GM12878 (cell line): Measurements from ENCODE around the gene ZBTB48. TPM values are rescaled to one million over a fixed set of nuclear protein-coding genes. Genes with fewer than 3 reads are reported as not detected.

Experiments
- ATAC-seq: fragments of 200-7000 bp; cut with Tn5 transposase; 3 replicates; pipeline ENCODE4 v1.9.1; 2020; ENCODE audit warnings: mild to moderate bottlenecking, moderate library complexity
- BruUV-seq: library from RNA; stranded (reverse); fragments of 400-500 nt; replicated peaks from 2 replicates; lab custom pipeline; 2021; lab: Mats Ljungman, UMichigan
- CTCF ChIA-PET: fragments of 300-600 bp; sonication (Branson Sonifier 250); formaldehyde crosslinking; extraction: SDS; loops from one replicate; lab custom pipeline; 2021; ENCODE audit warnings: inconsistent platforms; lab: Yijun Ruan, JAX
- POLR2A ChIA-PET: fragments of 350-600 bp; formaldehyde crosslinking; extraction: SDS; loops from one replicate; lab custom pipeline; 2021; ENCODE audit warnings: inconsistent platforms; lab: Charles Lee
- RAD21 ChIA-PET: fragments of 300-600 bp; sonication (Branson Sonifier 250); formaldehyde crosslinking; loops from one replicate; lab custom pipeline; 2023; ENCODE audit warnings: antibody characterized with exemption; ENCODE audit not compliant: unreplicated experiment; lab: Charles Lee
- SMC1A ChIA-PET: fragments of 300-600 bp; sonication (Branson Sonifier 250); formaldehyde crosslinking; loops from one replicate; lab custom pipeline; 2023; ENCODE audit not compliant: unreplicated experiment, uncharacterized antibody; lab: Charles Lee
- DNase-seq: peaks from one replicate; pipeline ENCODE4 v3.0.0-alpha.2; 2011; ENCODE audit warnings: low read depth, low spot score
- FAIRE-seq: peaks from 3 replicates; lab custom pipeline; 2011; peaks lifted over from hg19 to GRCh38; lab: Jason Lieb, UNC
- H2AFZ ChIP-seq: 2 replicates; pipeline ENCODE4 v1.6.0; 2011; ENCODE audit warnings: low read depth, low read length, control low read depth; ENCODE audit not compliant: control insufficient read depth
- H3K27ac ChIP-seq: 2 replicates; pipeline ENCODE4 v1.5.1; 2011; ENCODE audit warnings: control low read depth; ENCODE audit not compliant: control insufficient read depth, insufficient read depth
- H3K27me3 ChIP-seq, 2 experiments: replicated peaks in 1 of 2; 2 replicates each; pipeline versions ENCODE4 v1.6.0 to v1.6.1; 2011; ENCODE audit warnings: low read length in 1 of 2; ENCODE audit not compliant: control insufficient read depth in 2 of 2, insufficient read depth in 2 of 2
- H3K36me3 ChIP-seq, 2 experiments: 2 replicates each; pipeline ENCODE4 v1.5.1; 2011; ENCODE audit warnings: low read length in 1 of 2; ENCODE audit not compliant: control insufficient read depth in 2 of 2, insufficient read depth in 2 of 2
- H3K4me1 ChIP-seq: 2 replicates; pipeline ENCODE4 v1.6.1; 2011; ENCODE audit warnings: mild to moderate bottlenecking, low read length, moderate library complexity, mixed read lengths; ENCODE audit not compliant: control insufficient read depth, insufficient read depth
- H3K4me2 ChIP-seq: 2 replicates; pipeline ENCODE4 v1.6.0; 2011; ENCODE audit warnings: control low read depth; ENCODE audit not compliant: control insufficient read depth, insufficient read depth
- H3K4me3 ChIP-seq: fragments of 200-600 bp; sonication (generic); 2 replicates; pipeline ENCODE4 v1.5.1; 2016
- H3K79me2 ChIP-seq: 2 replicates; pipeline ENCODE4 v1.6.0; 2011; ENCODE audit warnings: low read length; ENCODE audit not compliant: control insufficient read depth, insufficient read depth
- H3K9ac ChIP-seq: 2 replicates; pipeline ENCODE4 v1.8.0; 2011; ENCODE audit warnings: low read length, control low read depth, mixed read lengths; ENCODE audit not compliant: control insufficient read depth, insufficient read depth
- H3K9me3 ChIP-seq: replicated peaks from 3 replicates; pipeline ENCODE4 v1.5.1; 2011; ENCODE audit warnings: mild to moderate bottlenecking, low read length; ENCODE audit not compliant: control insufficient read depth, insufficient read depth
- H4K20me1 ChIP-seq: 2 replicates; pipeline ENCODE4 v1.6.0; 2011; ENCODE audit not compliant: control insufficient read depth, insufficient read depth
- ATF7 ChIP-seq: fragments of 450-650 bp; IDR thresholded peaks from 2 replicates; pipeline ENCODE4 v1.6.1; 2016; ENCODE audit warnings: low read depth, mild to moderate bottlenecking
- BRCA1 ChIP-seq: IDR thresholded peaks from 2 replicates; pipeline ENCODE4 v1.6.1; 2011; ENCODE audit warnings: low read depth, low read length, improper control_type of control experiment
- CREB1 ChIP-seq: IDR thresholded peaks from 2 replicates; pipeline ENCODE4 v1.6.1; 2012; ENCODE audit warnings: low read depth, mild to moderate bottlenecking, inconsistent platforms
- ETV6 ChIP-seq, 2 experiments: fragments of 450-650 bp in 1 of 2; IDR thresholded peaks in 1 of 2; conservative IDR thresholded peaks in 1 of 2; 2 replicates each; pipeline ENCODE4 v1.6.1; 2014; ENCODE audit warnings: antibody characterized with exemption in 1 of 2, borderline replicate concordance in 1 of 2, low read depth in 1 of 2, mild to moderate bottlenecking in 1 of 2, moderate library complexity in 1 of 2
- FOXM1 ChIP-seq: IDR thresholded peaks from 2 replicates; pipeline ENCODE4 v1.6.1; 2012; ENCODE audit warnings: low read depth, mild to moderate bottlenecking, inconsistent platforms, low read length, moderate library complexity
- GATAD2B ChIP-seq: fragments of 450-650 bp; conservative IDR thresholded peaks from 2 replicates; pipeline ENCODE4 v1.6.1; 2017; ENCODE audit warnings: low read depth, mild to moderate bottlenecking, moderate library complexity
- HDAC6 ChIP-seq: fragments of 200-600 bp; sonication (generic); IDR thresholded peaks from one replicate; pipeline ENCODE4 v1.8.0; 2017; ENCODE audit warnings: antibody characterized with exemption; ENCODE audit not compliant: unreplicated experiment
- MEF2A ChIP-seq: IDR thresholded peaks from 2 replicates; pipeline ENCODE4 v1.6.1; 2011; ENCODE audit warnings: low read depth, mild to moderate bottlenecking, low read length, moderate library complexity; ENCODE audit not compliant: insufficient read depth
- MYB ChIP-seq: fragments of 150-350 bp; IDR thresholded peaks from 2 replicates; pipeline ENCODE4 v1.6.1; 2014; ENCODE audit warnings: mild to moderate bottlenecking, low read depth, low read length, borderline replicate concordance
- NBN ChIP-seq: fragments of 450-650 bp; IDR thresholded peaks from 2 replicates; pipeline ENCODE4 v1.6.1; 2016
- NKRF ChIP-seq: fragments of 450-650 bp; conservative IDR thresholded peaks from 2 replicates; pipeline ENCODE4 v1.6.1; 2017; ENCODE audit warnings: mild to moderate bottlenecking, moderate library complexity
- SIN3A ChIP-seq: IDR thresholded peaks from 2 replicates; pipeline ENCODE4 v1.6.1; 2012; ENCODE audit warnings: low read depth, low read length, improper control_type of control experiment
- SMC3 ChIP-seq: IDR thresholded peaks from 2 replicates; pipeline ENCODE4 v1.6.1; 2011; ENCODE audit warnings: low read length, improper control_type of control experiment, borderline replicate concordance
- TAF1 ChIP-seq: IDR thresholded peaks from 2 replicates; pipeline ENCODE4 v1.6.1; 2011; ENCODE audit warnings: mild to moderate bottlenecking, low read depth, low read length, borderline replicate concordance
- TARDBP ChIP-seq: IDR thresholded peaks from 2 replicates; pipeline ENCODE4 v1.6.1; 2016; ENCODE audit warnings: borderline replicate concordance
- YY1 ChIP-seq: IDR thresholded peaks from 2 replicates; pipeline ENCODE4 v1.6.1; 2011; ENCODE audit warnings: low read depth, mild to moderate bottlenecking, low read length
- ZNF207 ChIP-seq: fragments of 450-650 bp; IDR thresholded peaks from 2 replicates; pipeline ENCODE4 v1.6.1; 2014; ENCODE audit warnings: antibody characterized with exemption, mild to moderate bottlenecking, borderline replicate concordance
- ZNF217 ChIP-seq: fragments of 450-650 bp; IDR thresholded peaks from 2 replicates; pipeline ENCODE4 v1.6.1; 2017; ENCODE audit warnings: antibody characterized with exemption, mild to moderate bottlenecking
- ZSCAN29 ChIP-seq: fragments of 450-650 bp; IDR thresholded peaks from 2 replicates; pipeline ENCODE4 v1.6.1; 2017; ENCODE audit warnings: mild to moderate bottlenecking, moderate library complexity
- WGBS: methylation state at CpG from one replicate; pipeline ENCODE4 v1.1.6; 2016; ENCODE audit warnings: low lambda C conversion rate; ENCODE audit not compliant: insufficient replicate concordance, insufficient coverage; ENCODE audit errors: missing lambda C conversion rate; 5-methylcytosine and 5-hydroxymethylcytosine counted together
- in situ Hi-C: fragments of 300-500 bp; cut with MboI; formaldehyde crosslinking; loops from 9 replicates; pipeline ENCODE4 v1.14.3; 2018; ENCODE audit warnings: mixed read lengths
- intact Hi-C: fragments of 100-400 bp; cut with micrococcal nuclease; formaldehyde crosslinking; loops from one replicate; pipeline ENCODE4 v1.14.2; 2022; ENCODE audit not compliant: unreplicated experiment
- polyA plus RNA-seq, 11 experiments: library from polyadenylated mRNA; depleted of rRNA in 4 of 11; unstranded in 6 of 11; stranded (reverse) in 5 of 11; fragments of >200 nt; fragmentation: Nextera tagmentation in 4 of 11; fragmentation: Illumina TruSeq in 1 of 11; extraction: Ambion mirVana in 4 of 11; extraction: Trizol in 1 of 11; gene quantifications; 1 replicate in 1 of 11; 2 replicates in 10 of 11; pipeline versions ENCODE4 v1.2.1 to v1.2.3, GENCODE V29; 2011 to 2016; ENCODE audit warnings: inconsistent platforms in 2 of 11, missing spikeins in 2 of 11, low read depth in 1 of 11
- total RNA-seq, 4 experiments: library from RNA; depleted of rRNA in 3 of 4; stranded (reverse); fragments of >200 nt in 3 of 4; fragmentation: Illumina TruSeq in 1 of 4; extraction: Trizol in 1 of 4; gene quantifications; 2 replicates each; pipeline versions ENCODE4 v1.2.1 to v1.2.3, GENCODE V29; 2013 to 2021
- TF ChIP-seq, protein P1 (sequence below): fragments of 450-650 bp; IDR thresholded peaks from 2 replicates; pipeline ENCODE4 v1.6.1; 2017; ENCODE audit warnings: mild to moderate bottlenecking

ZBTB48 gene
- total and polyA plus RNA-seq, 10 of the 15 experiments (the other 5 are each of a cell fraction or from before 2014, with no cell fraction given) = 1.00 to 25.3 (median 16.7) TPM

GRCh38 chr1:6554031-6554906 lies 25.5 kb upstream of the ZBTB48 start, which contains the start of gene NOL9:
TSS of gene NOL9 (minus strand) at chr1:6554513. CDS start at chr1:6554502, 11 bp downstream.
- Histone ChIP-seq H3K36me3 (peaks cover 0 to 3% of the 10 kb centered on the region in 2 experiments; a peak in 1 of 4 replicates), H3K27ac (peak within 1 kb of the TSS; percentile 78), H3K4me2 (peak within 1 kb of the TSS; percentile 100), H4K20me1 (no peaks in the 10 kb centered on the region), H3K4me3 (peak within 1 kb of the TSS; percentile 78), H3K4me1 (peaks cover 9% of the 10 kb centered on the region), H3K79me2 (peaks cover 21% of the 10 kb centered on the region), H3K9ac (peak within 1 kb of the TSS; percentile 96), H3K9me3 (no peaks in the 10 kb centered on the region), H3K27me3 (no peaks in the 10 kb centered on the region), H2AFZ (peak within 1 kb of the TSS; percentile 98)
- DNase-seq = peak; percentile 68
- peak; percentile 99 for ATAC-seq
- POLR2A ChIA-PET = interaction anchor here (0.6 to 1.6 kb wide), 4 partner anchors 26 to 293 kb away, joined by 3 to 5 read pairs (median 3); partner anchors contain the start of genes PHF13 and ZBTB48
- peak; percentile 93 for FAIRE-seq
- intact Hi-C loops (loop anchor here (5.0 kb wide), 1 partner anchor 58 kb away; the partner anchor contains the start of gene PHF13), in situ Hi-C loops (no loop called here)
- no TSS peak for BruUV-seq
- CTCF ChIA-PET = interaction anchor here (0.7 to 4.6 kb wide), 21 partner anchors 15 to 307 kb away, joined by 3 to 39 read pairs (median 4); partner anchors contain the start of genes KLHL21, PLEKHG5 and ZBTB48
- SMC1A ChIA-PET = interaction anchor here (0.7 to 1.4 kb wide), 4 partner anchors 9 to 64 kb away, joined by 3 read pairs; no protein-coding TSS in a partner anchor
- RAD21 ChIA-PET = interaction anchor here (0.9 to 1.5 kb wide), 7 partner anchors 26 to 147 kb away, joined by 3 to 11 read pairs (median 3); partner anchors contain the start of genes DNAJC11, THAP3 and ZBTB48
- under 1% methylated on average over 73 of the region's 87 CpGs for WGBS
- TF ChIP-seq MEF2A = no peak
- peak; percentile 13; the same call in 1 of the 2 replicates for TF ChIP-seq ATF7
- peak; percentile 64 for TF ChIP-seq CREB1
- no peak for TF ChIP-seq FOXM1
- TF ChIP-seq ZNF207 = peak; percentile 84; the same call in 1 of the 2 replicates
- TF ChIP-seq ZSCAN29 = 0 out of 2 replicates have a peak, but pooled peaks have one; percentile 26
- TF ChIP-seq NBN = peak; percentile 54; the same call in 1 of the 2 replicates
- TF ChIP-seq TARDBP = no peak
- TF ChIP-seq ETV6 (conservative IDR thresholded peaks at IDR 0.05 in 1 of 2, IDR thresholded peaks at IDR 0.05 in 1 of 2; ENCODE audit: borderline replicate concordance in 1 of 2, low read depth in 1 of 2) = no peak
- TF ChIP-seq ZNF217 = peak; percentile 34; the same call in 1 of the 2 replicates
- TF ChIP-seq YY1 = peak; percentile 98
- TF ChIP-seq NKRF = peak; percentile 88
- peak; percentile 60 for TF ChIP-seq HDAC6
- peak; percentile 95 for TF ChIP-seq TAF1
- TF ChIP-seq, protein P1, sequence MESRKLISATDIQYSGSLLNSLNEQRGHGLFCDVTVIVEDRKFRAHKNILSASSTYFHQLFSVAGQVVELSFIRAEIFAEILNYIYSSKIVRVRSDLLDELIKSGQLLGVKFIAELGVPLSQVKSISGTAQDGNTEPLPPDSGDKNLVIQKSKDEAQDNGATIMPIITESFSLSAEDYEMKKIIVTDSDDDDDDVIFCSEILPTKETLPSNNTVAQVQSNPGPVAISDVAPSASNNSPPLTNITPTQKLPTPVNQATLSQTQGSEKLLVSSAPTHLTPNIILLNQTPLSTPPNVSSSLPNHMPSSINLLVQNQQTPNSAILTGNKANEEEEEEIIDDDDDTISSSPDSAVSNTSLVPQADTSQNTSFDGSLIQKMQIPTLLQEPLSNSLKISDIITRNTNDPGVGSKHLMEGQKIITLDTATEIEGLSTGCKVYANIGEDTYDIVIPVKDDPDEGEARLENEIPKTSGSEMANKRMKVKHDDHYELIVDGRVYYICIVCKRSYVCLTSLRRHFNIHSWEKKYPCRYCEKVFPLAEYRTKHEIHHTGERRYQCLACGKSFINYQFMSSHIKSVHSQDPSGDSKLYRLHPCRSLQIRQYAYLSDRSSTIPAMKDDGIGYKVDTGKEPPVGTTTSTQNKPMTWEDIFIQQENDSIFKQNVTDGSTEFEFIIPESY = 0 out of 2 replicates have a peak, but pooled peaks have one; percentile 67
- peak; percentile 96 for TF ChIP-seq BRCA1
- TF ChIP-seq SIN3A = 0 out of 2 replicates have a peak, but pooled peaks have one; percentile 49
- TF ChIP-seq GATAD2B = peak; percentile 96
- peak; percentile 61; the same call in 1 of the 2 replicates for TF ChIP-seq SMC3
- peak; percentile 64; the same call in 1 of the 2 replicates for TF ChIP-seq MYB
